Endothelial cell of umbilical vein (primary cell): ENCODE data around the gene TMEM81. TPM values are rescaled to one million over a fixed set of nuclear protein-coding genes. Genes with fewer than 3 reads are reported as not detected.

Experiments used
- BruUV-seq: library from RNA; stranded (reverse); fragments of 400-500 nt; replicated peaks from 2 replicates; lab custom pipeline; 2021; lab: Mats Ljungman, UMichigan
- CTCF ChIA-PET: fragments of 300-600, 350-600 bp; sonication (Branson Sonifier 250); formaldehyde crosslinking; loops from one replicate; lab custom pipeline; 2021; ENCODE audit warnings: antibody characterized with exemption, inconsistent platforms; lab: Charles Lee
- POLR2A ChIA-PET: fragments of 300-600, 350-600 bp; sonication (Branson Sonifier 250); formaldehyde crosslinking; loops from one replicate; lab custom pipeline; 2021; ENCODE audit warnings: antibody characterized with exemption, inconsistent platforms; lab: Charles Lee
- DNase-seq: peaks from one replicate; pipeline ENCODE4 v3.0.0-alpha.2; 2011; ENCODE audit warnings: low read depth, low spot score
- FAIRE-seq: peaks from 2 replicates; lab custom pipeline; 2011; peaks lifted over from hg19 to GRCh38; lab: Jason Lieb, UNC
- H2AFZ ChIP-seq: 2 replicates; pipeline ENCODE4 v1.6.0; 2012; ENCODE audit warnings: low read depth, low read length, control low read depth, inconsistent platforms
- H3K27ac ChIP-seq: 2 replicates; pipeline ENCODE4 v1.5.1; 2011; ENCODE audit warnings: low read depth, mild to moderate bottlenecking, control low read depth, low read length, moderate library complexity; ENCODE audit not compliant: insufficient read depth
- H3K27me3 ChIP-seq, 2 experiments: 2 replicates each; pipeline versions ENCODE4 v1.6.0 to v1.6.1; 2011; ENCODE audit warnings: low read length in 2 of 2, mixed read lengths in 1 of 2; ENCODE audit not compliant: control insufficient read depth in 2 of 2, insufficient read depth in 2 of 2
- H3K36me3 ChIP-seq, 2 experiments: 2 replicates in 1 of 2; 3 replicates in 1 of 2; pipeline ENCODE4 v1.5.1; 2011; ENCODE audit warnings: low read length in 2 of 2, mild to moderate bottlenecking in 1 of 2, moderate library complexity in 1 of 2; ENCODE audit not compliant: control insufficient read depth in 2 of 2, insufficient read depth in 2 of 2; ENCODE audit errors: extremely low read depth in 1 of 2
- H3K4me1 ChIP-seq: 3 replicates; pipeline ENCODE4 v1.5.1; 2011; ENCODE audit warnings: mild to moderate bottlenecking, low read length; ENCODE audit not compliant: control insufficient read depth, insufficient read depth; ENCODE audit errors: extremely low read depth
- H3K4me2 ChIP-seq: 2 replicates; pipeline ENCODE4 v1.6.1; 2011; ENCODE audit warnings: low read length, control low read depth, mixed read lengths; ENCODE audit not compliant: insufficient read depth
- H3K4me3 ChIP-seq, 3 experiments: fragments of 200-600 bp in 1 of 3; sonication (generic), shearing (Covaris generic) in 1 of 3; replicated peaks in 1 of 3; 2 replicates each; pipeline ENCODE4 v1.5.1; 2011 to 2016; ENCODE audit warnings: control low read depth in 3 of 3, low read length in 3 of 3, mild to moderate bottlenecking in 2 of 3, inconsistent platforms in 1 of 3, low read depth in 1 of 3, moderate library complexity in 1 of 3; ENCODE audit not compliant: insufficient read depth in 1 of 3
- H3K79me2 ChIP-seq: 2 replicates; pipeline ENCODE4 v1.6.0; 2012; ENCODE audit warnings: low read length, inconsistent platforms; ENCODE audit not compliant: control insufficient read depth, insufficient read depth
- H3K9ac ChIP-seq: replicated peaks from 2 replicates; pipeline ENCODE3; 2011; ENCODE audit warnings: low read length, control low read depth; ENCODE audit not compliant: insufficient read depth; ENCODE audit errors: extremely low read depth
- H3K9me1 ChIP-seq: replicated peaks from 3 replicates; pipeline ENCODE4 v1.6.0; 2011; ENCODE audit warnings: mild to moderate bottlenecking, low read length; ENCODE audit not compliant: control insufficient read depth, insufficient read depth; ENCODE audit errors: extremely low read depth
- H3K9me3 ChIP-seq: replicated peaks from 2 replicates; pipeline ENCODE4 v1.5.1; 2012; ENCODE audit warnings: low read length, inconsistent platforms; ENCODE audit not compliant: control insufficient read depth, insufficient read depth
- H4K20me1 ChIP-seq: replicated peaks from 2 replicates; pipeline ENCODE3; 2011; ENCODE audit warnings: mild to moderate bottlenecking, low read length; ENCODE audit not compliant: control insufficient read depth, insufficient read depth; ENCODE audit errors: extremely low read depth
- EZH2 ChIP-seq: IDR thresholded peaks from 2 replicates; pipeline ENCODE4 v1.6.1; 2012; ENCODE audit warnings: borderline replicate concordance, low read depth, mild to moderate bottlenecking, moderate library complexity, low read length, inconsistent platforms; ENCODE audit not compliant: severe bottlenecking
- FOS ChIP-seq: IDR thresholded peaks from 2 replicates; pipeline ENCODE4 v1.6.1; 2011; ENCODE audit warnings: mild to moderate bottlenecking, low read length, moderate library complexity, borderline replicate concordance; ENCODE audit not compliant: insufficient read depth
- GATA2 ChIP-seq: IDR thresholded peaks from 2 replicates; pipeline ENCODE4 v1.7.0; 2011; ENCODE audit warnings: low read depth, mild to moderate bottlenecking, moderate library complexity, mixed read lengths, low read length; ENCODE audit not compliant: insufficient read length, insufficient read depth
- JUN ChIP-seq: IDR thresholded peaks from 2 replicates; pipeline ENCODE4 v1.6.1; 2011; ENCODE audit warnings: borderline replicate concordance, low read depth; ENCODE audit not compliant: insufficient read length, insufficient read depth
- MYC ChIP-seq: IDR thresholded peaks from one replicate; pipeline ENCODE4 v1.6.1; 2011; ENCODE audit warnings: mild to moderate bottlenecking, low read depth, low read length
- POLR2A ChIP-seq: IDR thresholded peaks from 2 replicates; pipeline ENCODE4 v1.6.1; 2012; ENCODE audit warnings: low read depth, mild to moderate bottlenecking, control low read depth, low read length
- POLR2AphosphoS5 ChIP-seq: IDR thresholded peaks from 2 replicates; pipeline ENCODE4 v1.6.1; 2012; ENCODE audit warnings: low read depth, mild to moderate bottlenecking, control low read depth, low read length, moderate library complexity; ENCODE audit not compliant: insufficient read depth
- dilution Hi-C: fragments of 300-500 bp; cut with MboI; formaldehyde crosslinking; loops from one replicate; pipeline ENCODE4 v1.15.0; 2019; ENCODE audit warnings: low sequenced_read_pairs; ENCODE audit not compliant: extremely low pct_ligation_motif_present
- intact Hi-C: fragments of 100-400 bp; cut with micrococcal nuclease; formaldehyde crosslinking; loops from one replicate; pipeline ENCODE4 v1.10.0; 2022
- polyA plus RNA-seq, 4 experiments: library from polyadenylated mRNA; depleted of rRNA in 3 of 4; stranded (reverse) in 3 of 4; unstranded in 1 of 4; fragments of >200 nt; gene quantifications; 2 replicates each; pipeline versions ENCODE4 v1.2.1 to v1.2.3, GENCODE V29; 2011 to 2012; ENCODE audit warnings: missing spikeins in 1 of 4
- total RNA-seq: library from RNA; stranded (reverse); gene quantifications from 2 replicates; pipeline ENCODE4 v1.2.3, GENCODE V29; 2021
- TF ChIP-seq, protein P1 (sequence below): IDR thresholded peaks from 2 replicates; pipeline ENCODE4 v1.6.1; 2011; ENCODE audit not compliant: insufficient read depth, insufficient read length
- TF ChIP-seq, protein P2 (sequence below), 2 donors: IDR thresholded peaks; 1 replicate in 1 of 2; 2 replicates in 1 of 2; pipeline ENCODE4 v1.5.1; 2011; ENCODE audit warnings: low read length in 2 of 2, mild to moderate bottlenecking in 2 of 2, moderate library complexity in 2 of 2, control low read depth in 1 of 2, inconsistent platforms in 1 of 2, low read depth in 1 of 2; ENCODE audit not compliant: insufficient read depth in 1 of 2; ENCODE audit errors: extremely low read depth in 1 of 2

The TMEM81 gene
- total and polyA plus RNA-seq, 2 donors (not counting 3 experiments of a cell fraction or from before 2014, with no cell fraction given) = 1.5 to 2.9 TPM

DNA sequence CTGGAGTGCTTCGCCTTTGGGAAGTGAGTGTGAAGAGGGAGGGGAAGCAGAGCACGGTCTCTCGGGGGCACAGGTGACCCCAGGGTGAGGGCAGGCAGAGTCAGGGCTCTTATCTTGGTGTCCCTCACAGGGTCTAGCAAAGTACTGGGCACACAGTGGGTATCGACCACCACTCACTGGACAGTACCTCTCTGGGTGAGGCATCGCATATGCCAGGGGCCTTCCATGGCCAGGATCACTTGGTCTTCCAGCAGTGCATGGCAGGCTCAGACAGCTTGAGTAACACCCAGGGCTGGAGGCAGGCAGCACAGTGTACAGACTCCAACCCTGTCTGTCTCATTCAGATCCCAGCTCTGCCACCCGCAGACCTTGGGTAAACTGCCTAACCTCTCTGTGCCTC lies 24.6 kb downstream of the TMEM81 start:
- no peaks in the 10 kb centered on the region for H3K9me3 ChIP-seq
- intact Hi-C loops (loop anchor here (2.0 kb wide), 1 partner anchor 197 kb away; no protein-coding TSS in a partner anchor), dilution Hi-C loops (no loop called here)
- H3K36me3 ChIP-seq = no peaks in the 10 kb centered on the region
- H3K4me3 ChIP-seq = no peak overlapping the region
- H3K4me2 ChIP-seq = no peak overlapping the region
- no peaks in the 10 kb centered on the region for H3K79me2 ChIP-seq
- no peaks in the 10 kb centered on the region for H3K4me1 ChIP-seq
- H3K9ac ChIP-seq = no peak overlapping the region
- no peak for DNase-seq
- ChIA-PET CTCF (interaction anchor here (1.5 to 1.8 kb wide), 2 partner anchors 68 to 70 kb away, joined by 3 to 6 read pairs; no protein-coding TSS in a partner anchor), POLR2A (no interaction called here)
- no TSS peak for BruUV-seq
- H2AFZ ChIP-seq = no peak overlapping the region
- no peaks in the 10 kb centered on the region for H3K9me1 ChIP-seq
- FAIRE-seq = no peak
- TF ChIP-seq, protein P1, sequence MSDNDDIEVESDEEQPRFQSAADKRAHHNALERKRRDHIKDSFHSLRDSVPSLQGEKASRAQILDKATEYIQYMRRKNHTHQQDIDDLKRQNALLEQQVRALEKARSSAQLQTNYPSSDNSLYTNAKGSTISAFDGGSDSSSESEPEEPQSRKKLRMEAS = no peak
- TF ChIP-seq GATA2 (no peak), MYC (no peak), FOS (no peak), POLR2A (no peak), JUN (no peak), EZH2 (no peak), POLR2AphosphoS5 (no peak)
- TF ChIP-seq, protein P2, sequence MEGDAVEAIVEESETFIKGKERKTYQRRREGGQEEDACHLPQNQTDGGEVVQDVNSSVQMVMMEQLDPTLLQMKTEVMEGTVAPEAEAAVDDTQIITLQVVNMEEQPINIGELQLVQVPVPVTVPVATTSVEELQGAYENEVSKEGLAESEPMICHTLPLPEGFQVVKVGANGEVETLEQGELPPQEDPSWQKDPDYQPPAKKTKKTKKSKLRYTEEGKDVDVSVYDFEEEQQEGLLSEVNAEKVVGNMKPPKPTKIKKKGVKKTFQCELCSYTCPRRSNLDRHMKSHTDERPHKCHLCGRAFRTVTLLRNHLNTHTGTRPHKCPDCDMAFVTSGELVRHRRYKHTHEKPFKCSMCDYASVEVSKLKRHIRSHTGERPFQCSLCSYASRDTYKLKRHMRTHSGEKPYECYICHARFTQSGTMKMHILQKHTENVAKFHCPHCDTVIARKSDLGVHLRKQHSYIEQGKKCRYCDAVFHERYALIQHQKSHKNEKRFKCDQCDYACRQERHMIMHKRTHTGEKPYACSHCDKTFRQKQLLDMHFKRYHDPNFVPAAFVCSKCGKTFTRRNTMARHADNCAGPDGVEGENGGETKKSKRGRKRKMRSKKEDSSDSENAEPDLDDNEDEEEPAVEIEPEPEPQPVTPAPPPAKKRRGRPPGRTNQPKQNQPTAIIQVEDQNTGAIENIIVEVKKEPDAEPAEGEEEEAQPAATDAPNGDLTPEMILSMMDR (IDR thresholded peaks at IDR 0.05; ENCODE audit: extremely low read depth in 1 of 2, insufficient read depth in 1 of 2, low read depth in 1 of 2, low read length in 2 of 2) = no peak
- no peak overlapping the region for H3K27ac ChIP-seq
- no peaks in the 10 kb centered on the region for H4K20me1 ChIP-seq
- peaks cover 0 to 2% of the 10 kb centered on the region in 2 experiments for H3K27me3 ChIP-seq
